Natural killer cell treated with Interleukin-12 subunit alpha and Interleukin-12 subunit beta and Interleukin-15 and Interleukin-18, amount 100 ng/mL, for 72 hours (primary cell): Measurements from ENCODE around the gene PDIA4. TPM values are rescaled to one million over a fixed set of nuclear protein-coding genes. Genes with fewer than 3 reads are reported as not detected.
"Not testable (repeated sequence)": the region's sequence is repeated elsewhere in the genome, so short reads cannot be mapped to it uniquely, and the experiment has no call there.

Source experiments
- ATAC-seq, 2 donors: fragments of 150-1000 bp; cut with Tn5 transposase in 1 of 2; sonication (Bioruptor Pico), chemical (Tn5 transposase) in 1 of 2; 2 replicates each; pipeline ENCODE4 v1.10.0; 2021
- DNase-seq: peaks from one replicate; pipeline ENCODE4 v3.0.0; 2022; ENCODE audit warnings: low spot score
- H3K27ac Mint-ChIP-seq, 2 donors: 1 replicate in 1 of 2; 2 replicates in 1 of 2; pipeline ENCODE4 v1.8.0; 2022; ENCODE audit warnings: mixed read lengths in 2 of 2, mild to moderate bottlenecking in 1 of 2, moderate library complexity in 1 of 2
- H3K27me3 Mint-ChIP-seq, 2 donors: 1 replicate in 1 of 2; 2 replicates in 1 of 2; pipeline ENCODE4 v1.8.0; 2022; ENCODE audit warnings: mixed read lengths in 2 of 2
- H3K36me3 Mint-ChIP-seq: one replicate; pipeline ENCODE4 v1.8.0; 2022; ENCODE audit warnings: mixed read lengths
- H3K4me1 Mint-ChIP-seq, 2 donors: 1 replicate in 1 of 2; 2 replicates in 1 of 2; pipeline ENCODE4 v1.8.0; 2022; ENCODE audit warnings: low read depth in 2 of 2, mixed read lengths in 2 of 2, mild to moderate bottlenecking in 1 of 2
- H3K4me3 Mint-ChIP-seq: one replicate; pipeline ENCODE4 v1.8.0; 2022; ENCODE audit warnings: mixed read lengths
- H3K9me3 Mint-ChIP-seq: 2 replicates; pipeline ENCODE4 v1.8.0; 2022; ENCODE audit warnings: mixed read lengths
- total RNA-seq, 2 donors: library from RNA; stranded (reverse); gene quantifications; one replicate each; pipeline ENCODE4 v1.2.3, GENCODE V29; 2022

Gene PDIA4
- total RNA-seq, 2 donors from 2014 or later: 141 to 159 TPM

DNA sequence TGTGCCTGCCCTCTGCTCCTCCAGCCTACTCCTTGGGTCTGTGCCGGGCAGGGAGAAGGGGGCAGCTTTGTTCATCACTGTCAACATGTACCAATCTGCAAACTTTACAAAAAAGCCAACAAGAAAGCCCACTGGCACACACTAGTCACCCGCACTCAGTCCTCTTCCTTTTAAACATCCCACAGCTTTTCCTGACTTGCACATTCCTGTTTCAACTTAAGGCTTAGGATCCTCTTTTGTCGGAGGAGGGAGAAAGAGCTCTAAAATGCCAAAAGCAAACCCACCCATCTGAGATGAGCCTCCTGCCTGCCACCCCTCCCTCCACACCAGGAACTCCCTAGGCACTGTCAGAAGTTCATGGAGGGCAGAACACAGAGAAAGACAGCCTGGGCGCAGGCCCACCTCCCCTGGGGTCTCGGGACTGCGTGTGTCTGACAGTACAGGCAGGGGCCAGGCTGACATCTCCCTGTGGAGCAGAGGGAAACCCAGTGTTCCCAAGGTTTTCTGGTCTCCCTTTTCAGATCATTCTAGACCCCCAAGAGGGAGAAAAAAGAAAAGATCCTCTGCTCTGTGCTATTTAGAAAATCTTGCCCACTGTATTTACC is 5.4 kb downstream of the PDIA4 start:
- peaks cover 42 to 45% of the 10 kb centered on the region in 2 donors for H3K4me1 Mint-ChIP-seq
- no peak for DNase-seq
- H3K27ac Mint-ChIP-seq: peak overlapping the region; percentile 34 to 63
- no peak for ATAC-seq
- H3K27me3 Mint-ChIP-seq: no peaks in the 10 kb centered on the region
- H3K4me3 Mint-ChIP-seq: no peak overlapping the region
- peaks cover 33% of the 10 kb centered on the region for H3K36me3 Mint-ChIP-seq
- H3K9me3 Mint-ChIP-seq: no peaks in the 10 kb centered on the region

DNA sequence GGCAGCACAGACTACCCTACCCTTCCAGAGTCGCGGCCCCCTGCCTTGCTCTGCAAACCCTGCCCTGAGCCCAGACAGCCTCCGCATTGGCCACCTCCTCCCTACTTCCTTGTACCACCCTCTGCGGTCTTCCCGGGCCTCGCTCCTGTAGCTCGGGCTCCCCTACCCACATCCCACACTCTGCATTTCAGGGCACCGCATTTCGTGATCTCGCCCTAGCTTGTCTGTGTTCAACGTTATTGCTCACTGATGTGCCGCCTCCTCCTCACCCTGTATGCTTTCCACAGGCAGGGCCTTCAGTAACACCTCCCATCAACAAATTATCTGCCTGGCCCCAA is 6.6 kb downstream of the PDIA4 start:
- peaks cover 36% of the 10 kb centered on the region for H3K36me3 Mint-ChIP-seq
- DNase-seq: no peak
- no peaks in the 10 kb centered on the region for H3K9me3 Mint-ChIP-seq
- H3K27me3 Mint-ChIP-seq: no peaks in the 10 kb centered on the region
- peaks cover 30 to 37% of the 10 kb centered on the region in 2 donors for H3K4me1 Mint-ChIP-seq
- no peak overlapping the region for H3K4me3 Mint-ChIP-seq
- peak in 1 of 2 donors; percentile 24 for ATAC-seq
- H3K27ac Mint-ChIP-seq: peak overlapping the region in 1 of 2 donors; percentile 3

DNA sequence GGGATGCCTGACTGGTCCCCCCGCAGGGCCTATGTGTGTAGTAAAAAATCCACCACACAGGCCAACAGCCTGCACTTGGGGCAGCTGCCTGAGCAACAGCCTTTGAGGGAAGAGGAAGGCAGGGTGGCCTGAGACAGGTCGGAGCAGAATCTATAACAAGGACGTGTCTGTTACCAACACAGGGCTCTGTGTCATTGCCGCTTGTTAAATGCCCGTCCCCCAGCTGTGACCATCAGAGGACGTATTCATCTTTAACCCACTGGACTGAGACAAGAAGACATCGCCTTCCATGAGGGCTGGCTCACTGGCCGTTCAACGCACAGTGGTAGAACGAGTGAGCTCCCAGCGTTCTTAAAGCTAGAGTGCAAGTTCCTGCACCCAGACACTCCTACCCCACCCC is 7.8 kb downstream of the PDIA4 start:
- Mint-ChIP-seq H3K4me3 (no peak overlapping the region), H3K4me1 (peaks cover 20 to 27% of the 10 kb centered on the region in 2 donors), H3K27ac (peak overlapping the region in 1 of 2 donors; percentile 64), H3K9me3 (no peaks in the 10 kb centered on the region), H3K36me3 (peaks cover 38% of the 10 kb centered on the region), H3K27me3 (no peaks in the 10 kb centered on the region)
- no peak for DNase-seq
- no peak for ATAC-seq

DNA sequence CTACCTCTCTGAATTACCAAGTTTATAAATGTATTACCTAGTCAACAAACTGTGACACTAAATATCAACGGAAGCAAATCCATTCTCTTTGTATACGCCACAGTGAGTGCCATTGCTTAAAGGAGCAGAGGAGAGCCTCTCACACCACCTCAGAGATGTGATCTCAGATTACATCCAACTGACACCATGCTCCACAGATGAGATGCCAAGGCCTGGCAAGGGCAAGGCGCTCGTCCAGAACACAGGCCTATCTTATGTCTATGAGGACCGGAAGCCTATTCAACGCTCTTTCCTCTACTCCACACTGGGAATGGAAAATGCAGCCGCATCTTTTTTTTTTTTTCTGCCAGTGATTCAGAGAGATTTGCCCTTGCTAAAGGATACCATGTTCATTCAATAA is 11.4 kb downstream of the PDIA4 start:
- Mint-ChIP-seq H3K36me3 (peaks cover 44% of the 10 kb centered on the region), H3K4me1 (peaks cover 9 to 25% of the 10 kb centered on the region in 2 donors), H3K4me3 (no peak overlapping the region), H3K27ac (no peak overlapping the region), H3K9me3 (no peaks in the 10 kb centered on the region), H3K27me3 (no peaks in the 10 kb centered on the region)
- DNase-seq: no peak
- no peak for ATAC-seq

DNA sequence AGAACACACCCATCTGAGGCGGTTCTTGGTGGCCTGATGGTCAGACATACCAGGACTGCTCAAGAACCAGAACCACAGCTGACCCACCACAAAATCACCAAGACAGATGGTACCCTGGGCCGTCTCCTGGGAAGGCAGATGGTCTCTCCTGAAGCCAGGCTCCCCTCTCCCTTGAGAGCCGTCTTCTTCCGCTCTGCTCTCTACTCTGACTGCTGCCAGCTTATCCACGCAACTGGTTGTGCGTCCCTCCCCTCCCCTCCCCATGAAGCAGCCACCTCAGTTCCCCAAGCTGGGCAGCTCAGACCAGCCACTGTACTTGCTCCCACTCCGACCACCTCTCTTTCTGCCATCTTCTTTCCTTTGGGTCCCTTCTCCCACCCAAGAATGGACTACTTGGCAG is 14.0 kb downstream of the PDIA4 start:
- peak overlapping the region in 1 of 2 donors; percentile 27 for H3K27ac Mint-ChIP-seq
- H3K4me3 Mint-ChIP-seq: no peak overlapping the region
- ATAC-seq (no peak), DNase-seq (no peak)
- no peaks in the 10 kb centered on the region for H3K9me3 Mint-ChIP-seq
- H3K36me3 Mint-ChIP-seq: peaks cover 28% of the 10 kb centered on the region
- H3K4me1 Mint-ChIP-seq: peaks cover 6 to 19% of the 10 kb centered on the region in 2 donors
- no peaks in the 10 kb centered on the region for H3K27me3 Mint-ChIP-seq

DNA sequence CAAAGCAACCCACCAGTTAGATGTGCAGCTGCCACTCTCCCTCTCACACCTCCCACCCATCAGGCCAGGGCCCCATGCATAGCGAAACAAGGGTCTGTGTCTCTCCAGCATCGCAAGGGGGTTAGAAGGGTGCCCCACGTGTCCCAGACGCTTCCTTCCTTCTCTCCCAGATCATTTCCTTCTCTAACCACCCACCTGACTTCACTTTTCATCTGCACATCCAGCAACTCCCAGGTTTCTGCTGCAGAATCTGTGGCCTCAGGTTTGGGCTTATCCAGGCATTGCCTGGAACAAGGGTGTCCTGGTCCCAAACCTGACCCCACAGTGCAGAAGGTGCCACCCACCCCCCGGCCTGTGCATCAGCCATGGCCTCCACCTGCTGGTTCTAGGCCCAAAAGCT is 14.4 kb downstream of the PDIA4 start:
- ATAC-seq: no peak
- peaks cover 25% of the 10 kb centered on the region for H3K36me3 Mint-ChIP-seq
- no peaks in the 10 kb centered on the region for H3K27me3 Mint-ChIP-seq
- DNase-seq: no peak
- H3K9me3 Mint-ChIP-seq: no peaks in the 10 kb centered on the region
- peaks cover 6 to 19% of the 10 kb centered on the region in 2 donors for H3K4me1 Mint-ChIP-seq
- peak overlapping the region in 1 of 2 donors; percentile 27 for H3K27ac Mint-ChIP-seq
- H3K4me3 Mint-ChIP-seq: no peak overlapping the region

DNA sequence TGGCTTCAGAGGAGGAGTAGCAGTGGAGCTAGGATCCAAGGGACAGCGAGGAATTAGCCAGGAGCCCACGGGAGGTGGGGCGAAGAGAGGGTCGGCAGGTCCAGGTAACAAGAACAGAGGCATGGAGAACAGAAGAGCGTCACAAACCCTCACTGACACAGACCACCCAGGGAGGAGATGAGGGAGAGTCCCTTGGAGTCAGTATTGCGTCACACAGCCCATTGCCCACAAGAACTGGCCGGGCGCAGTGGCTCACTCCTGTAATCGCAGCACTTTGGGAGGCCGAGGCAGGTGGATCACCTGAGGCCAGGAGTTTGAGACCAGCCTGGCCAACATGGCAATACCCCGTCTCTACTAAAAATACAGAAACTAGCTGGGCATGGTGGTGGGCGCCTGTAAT is 15.6 kb downstream of the PDIA4 start:
- H3K4me1 Mint-ChIP-seq: peaks cover 6 to 19% of the 10 kb centered on the region in 2 donors
- not testable (repeated sequence) for H3K4me3 Mint-ChIP-seq, DNase-seq, ATAC-seq, H3K27me3 Mint-ChIP-seq, H3K27ac Mint-ChIP-seq, H3K9me3 Mint-ChIP-seq
- peaks cover 23% of the 10 kb centered on the region for H3K36me3 Mint-ChIP-seq

DNA sequence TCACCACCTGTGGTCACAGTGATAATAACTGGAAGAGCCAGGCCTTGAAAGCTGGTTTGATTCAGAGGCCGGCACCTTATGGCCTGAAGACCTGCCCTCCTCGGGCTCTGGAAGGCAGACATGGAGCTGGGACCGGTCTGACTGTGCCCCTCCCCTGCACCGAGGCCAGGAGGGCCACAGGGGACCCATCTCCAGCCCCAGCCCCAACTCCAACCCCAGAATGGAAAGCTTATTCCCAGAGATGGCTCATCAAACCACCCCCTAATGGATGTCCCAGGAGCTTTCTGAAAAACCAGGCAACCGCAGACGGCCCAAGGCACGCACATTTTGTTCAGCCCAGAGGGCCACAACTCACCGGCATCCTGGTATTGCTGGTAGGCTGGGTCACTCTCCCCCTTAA is 16.8 kb downstream of the PDIA4 start:
- peaks cover 18% of the 10 kb centered on the region for H3K36me3 Mint-ChIP-seq
- H3K9me3 Mint-ChIP-seq: no peaks in the 10 kb centered on the region

DNA sequence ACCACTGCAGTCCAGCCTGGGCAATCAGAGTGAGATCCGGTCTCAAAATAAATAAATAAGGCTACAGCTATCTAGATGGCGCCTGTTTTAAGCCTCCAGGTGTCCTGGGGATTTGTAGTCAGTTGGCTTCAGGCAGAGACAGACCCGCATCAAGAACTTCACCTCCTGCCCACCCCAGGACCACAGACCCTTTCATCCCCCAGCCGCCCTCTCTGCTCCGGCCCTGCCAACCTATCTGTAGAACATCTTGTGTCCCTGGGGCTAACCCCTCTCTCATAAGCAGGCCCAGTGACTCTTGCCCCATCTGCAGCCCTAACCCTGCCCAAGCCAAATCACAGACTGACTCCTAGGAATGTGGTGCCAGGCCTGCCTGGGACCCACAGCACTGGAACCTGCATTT is 17.9 kb downstream of the PDIA4 start:
- DNase-seq (no peak), ATAC-seq (no peak)
- H3K9me3 Mint-ChIP-seq: no peaks in the 10 kb centered on the region
- H3K36me3 Mint-ChIP-seq: peaks cover 18% of the 10 kb centered on the region
- H3K4me1 Mint-ChIP-seq: peaks cover 6 to 25% of the 10 kb centered on the region in 2 donors
- no peak overlapping the region for H3K4me3 Mint-ChIP-seq
- no peaks in the 10 kb centered on the region for H3K27me3 Mint-ChIP-seq
- no peak overlapping the region for H3K27ac Mint-ChIP-seq

More for the DNA sequence above, 16.8 kb downstream of the PDIA4 start:
- H3K4me3 Mint-ChIP-seq: no peak overlapping the region
- H3K27me3 Mint-ChIP-seq: no peaks in the 10 kb centered on the region
- ATAC-seq (no peak), DNase-seq (no peak)
- H3K27ac Mint-ChIP-seq: no peak overlapping the region
- peaks cover 6 to 19% of the 10 kb centered on the region in 2 donors for H3K4me1 Mint-ChIP-seq

DNA sequence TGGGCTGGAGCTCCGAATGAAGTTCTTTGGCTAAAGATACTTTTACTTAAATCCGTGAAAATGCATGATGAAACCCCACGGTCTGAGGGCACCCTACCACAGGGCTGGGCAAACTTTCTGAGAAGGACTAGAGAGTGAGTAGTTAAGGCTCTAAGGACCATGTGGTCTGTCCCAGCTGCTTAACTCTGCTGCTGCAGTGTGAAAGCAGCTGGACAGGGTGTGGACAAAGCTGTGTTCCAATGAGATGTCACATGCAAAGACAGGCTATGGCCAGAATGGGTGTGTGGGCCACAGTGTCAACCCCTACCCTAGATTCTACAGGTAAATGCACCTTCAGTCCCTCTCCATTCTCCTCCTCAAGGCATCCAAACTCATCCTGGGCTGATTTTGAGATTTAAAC is 18.8 kb downstream of the PDIA4 start:
- no peaks in the 10 kb centered on the region for H3K9me3 Mint-ChIP-seq
- no peak overlapping the region for H3K4me3 Mint-ChIP-seq
- DNase-seq (no peak), ATAC-seq (no peak)
- H3K27me3 Mint-ChIP-seq: no peaks in the 10 kb centered on the region
- H3K36me3 Mint-ChIP-seq: peaks cover 15% of the 10 kb centered on the region
- no peak overlapping the region for H3K27ac Mint-ChIP-seq
- H3K4me1 Mint-ChIP-seq: peaks cover 6 to 22% of the 10 kb centered on the region in 2 donors

DNA sequence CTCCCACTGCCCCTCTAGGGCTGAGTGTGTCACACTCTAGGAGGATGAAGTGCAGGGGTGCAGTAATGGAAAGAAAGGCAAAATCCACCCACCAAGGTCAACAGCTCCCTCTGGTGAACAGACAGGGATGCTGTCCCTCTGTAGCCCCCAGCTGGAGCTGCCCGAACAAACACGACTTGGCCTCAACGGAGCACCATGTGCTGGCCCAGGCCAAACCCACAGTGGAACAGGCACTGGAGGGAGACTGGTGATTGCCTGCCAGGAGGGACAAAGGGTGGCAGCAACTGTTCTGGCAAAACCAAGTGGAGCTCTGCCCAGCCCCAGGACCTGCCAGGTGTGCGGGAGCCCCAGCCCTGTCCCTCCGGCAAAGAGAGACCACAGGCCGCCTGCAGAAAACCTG is 20.7 kb downstream of the PDIA4 start:
- no peaks in the 10 kb centered on the region for H3K27me3 Mint-ChIP-seq
- H3K4me3 Mint-ChIP-seq: no peak overlapping the region
- peak; percentile 41 for DNase-seq
- H3K9me3 Mint-ChIP-seq: no peaks in the 10 kb centered on the region
- ATAC-seq: no peak
- H3K4me1 Mint-ChIP-seq: peaks cover 0 to 16% of the 10 kb centered on the region in 2 donors
- H3K36me3 Mint-ChIP-seq: peaks cover 9% of the 10 kb centered on the region
- no peak overlapping the region for H3K27ac Mint-ChIP-seq

DNA sequence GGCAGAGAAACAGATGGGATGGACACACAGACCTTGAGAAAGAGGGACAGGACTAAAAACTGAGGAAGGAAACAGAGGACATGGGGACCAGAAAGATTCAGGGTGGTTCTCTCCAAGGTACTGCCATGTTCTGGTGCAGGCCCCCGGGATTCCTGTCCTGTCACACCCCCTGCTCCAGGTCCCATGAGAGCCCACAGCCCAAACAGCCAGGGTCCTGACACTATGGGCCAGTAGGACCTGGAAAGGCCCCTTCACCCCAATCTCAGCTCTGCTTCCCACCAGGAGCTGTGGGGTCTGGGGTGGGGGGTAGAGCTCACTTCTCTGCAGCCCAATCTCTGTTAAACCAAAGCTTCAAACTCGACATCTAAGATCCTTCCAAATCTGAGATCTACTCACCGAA is 21.2 kb downstream of the PDIA4 start:
- H3K27me3 Mint-ChIP-seq: no peaks in the 10 kb centered on the region
- H3K4me3 Mint-ChIP-seq: no peak overlapping the region
- DNase-seq: peak; percentile 35
- peaks cover 5% of the 10 kb centered on the region for H3K36me3 Mint-ChIP-seq
- no peak for ATAC-seq
- H3K27ac Mint-ChIP-seq: no peak overlapping the region
- no peaks in the 10 kb centered on the region for H3K9me3 Mint-ChIP-seq
- H3K4me1 Mint-ChIP-seq: peaks cover 0 to 12% of the 10 kb centered on the region in 2 donors

DNA sequence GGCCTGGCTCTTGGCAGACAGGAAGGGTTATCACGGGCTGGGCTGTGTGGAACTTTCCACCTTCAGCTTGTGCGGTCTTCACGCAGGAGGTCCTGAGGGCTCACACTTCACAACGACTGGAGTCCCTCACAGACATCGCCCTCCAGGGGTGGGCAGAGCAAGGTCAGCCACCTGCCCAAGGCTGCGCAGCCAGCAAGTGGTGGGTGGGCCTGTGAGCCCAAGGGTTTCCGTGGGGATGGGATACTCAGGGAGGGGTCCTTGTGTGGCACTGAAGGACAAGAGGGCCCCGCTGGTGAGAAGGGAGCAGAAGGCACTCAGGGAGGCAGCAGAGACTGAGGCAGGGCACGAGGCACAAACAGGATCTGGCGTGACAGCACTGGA is 22.0 kb downstream of the PDIA4 start:
- no peak for ATAC-seq
- no peak overlapping the region for H3K27ac Mint-ChIP-seq

DNA sequence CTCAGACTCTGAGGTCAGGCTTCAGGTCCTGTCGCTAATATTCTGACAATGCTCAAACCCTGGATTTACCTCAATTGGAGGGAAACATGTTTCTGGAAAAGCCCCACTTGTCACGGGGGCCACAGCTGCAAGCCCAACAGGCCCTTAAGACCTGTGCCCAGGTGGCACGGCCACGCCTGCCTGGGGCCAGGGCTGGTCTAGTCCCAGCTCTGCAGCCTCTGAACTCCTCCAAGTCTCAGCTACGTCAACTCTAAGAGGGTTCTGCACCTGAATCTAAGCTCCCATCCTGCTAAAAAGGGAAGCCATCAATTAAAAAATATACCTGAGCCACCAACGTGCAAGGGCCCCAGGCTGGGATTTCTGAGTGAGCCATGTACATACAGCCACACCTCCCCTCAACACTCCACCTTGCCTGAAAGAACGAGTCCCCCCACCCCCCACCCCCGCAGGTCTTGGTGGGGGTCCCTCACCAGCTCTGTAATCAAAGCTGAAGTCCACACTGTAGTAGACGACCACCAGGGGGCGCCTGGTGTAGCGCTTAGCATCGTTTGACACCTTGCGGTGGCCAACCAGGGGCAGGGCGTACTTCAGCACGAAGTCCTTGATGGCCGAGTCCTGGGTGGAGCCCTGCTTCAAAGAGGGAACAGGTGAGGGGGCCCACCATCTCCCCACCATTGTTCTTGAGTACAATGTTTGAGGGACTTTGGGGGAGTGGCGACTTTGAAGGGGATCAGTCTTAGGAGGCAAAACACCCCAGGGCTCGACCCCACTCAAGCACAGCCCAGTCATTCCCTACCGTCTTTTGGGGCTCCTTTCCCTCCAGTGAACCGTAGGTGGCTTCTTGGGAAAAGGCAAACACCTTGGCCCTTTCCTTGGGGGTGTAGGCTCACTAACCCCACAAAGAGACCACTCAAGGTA is 22.6 kb downstream of the PDIA4 start:
- H3K4me1 Mint-ChIP-seq: peaks cover 0 to 14% of the 10 kb centered on the region in 2 donors
- DNase-seq (peak; percentile 86), ATAC-seq (peak; percentile 76 to 85)
- H3K36me3 Mint-ChIP-seq: peaks cover 5% of the 10 kb centered on the region
- no peaks in the 10 kb centered on the region for H3K9me3 Mint-ChIP-seq
- no peak overlapping the region for H3K4me3 Mint-ChIP-seq
- no peak overlapping the region for H3K27ac Mint-ChIP-seq
- H3K27me3 Mint-ChIP-seq: no peaks in the 10 kb centered on the region

More for the DNA sequence above, 22.0 kb downstream of the PDIA4 start:
- Mint-ChIP-seq H3K36me3 (peaks cover 5% of the 10 kb centered on the region), H3K4me3 (no peak overlapping the region), H3K27me3 (no peaks in the 10 kb centered on the region), H3K4me1 (peaks cover 0 to 12% of the 10 kb centered on the region in 2 donors), H3K9me3 (no peaks in the 10 kb centered on the region)
- DNase-seq: peak; percentile 40
